Neuronal stem cell (in vitro differentiated cells): ENCODE measurements around the gene HMGA1.
"Not testable (repeated sequence)": the region's sequence is repeated elsewhere in the genome, so short reads cannot be mapped to it uniquely, and the experiment has no call there.

Source experiments
- DNase-seq: peaks from one replicate; pipeline ENCODE4 v3.0.0-alpha.2; 2013; ENCODE audit warnings: low spot score
- H2AFZ ChIP-seq: one replicate; pipeline ENCODE4 v1.6.1; 2013; ENCODE audit warnings: mild to moderate bottlenecking, low read length, inconsistent platforms
- H2AK5ac ChIP-seq: 2 replicates; pipeline ENCODE4 v1.6.1; 2013; ENCODE audit warnings: low read depth, mild to moderate bottlenecking, inconsistent platforms, low read length, moderate library complexity, mixed read lengths
- H2BK120ac ChIP-seq: 2 replicates; pipeline ENCODE4 v1.6.1; 2013; ENCODE audit warnings: low read depth, mild to moderate bottlenecking, inconsistent platforms, low read length, moderate library complexity, mixed read lengths
- H2BK12ac ChIP-seq: one replicate; pipeline ENCODE4 v1.6.1; 2013; ENCODE audit warnings: low read length, inconsistent platforms
- H2BK15ac ChIP-seq: 2 replicates; pipeline ENCODE4 v1.6.1; 2013; ENCODE audit warnings: mild to moderate bottlenecking, low read length, inconsistent platforms, mixed read lengths
- H2BK5ac ChIP-seq: one replicate; pipeline ENCODE4 v1.6.1; 2013; ENCODE audit warnings: inconsistent platforms, mild to moderate bottlenecking, low read length, moderate library complexity
- H3K14ac ChIP-seq: one replicate; pipeline ENCODE4 v1.6.1; 2013; ENCODE audit warnings: low read length, inconsistent platforms
- H3K18ac ChIP-seq: 2 replicates; pipeline ENCODE4 v1.6.1; 2013; ENCODE audit warnings: low read length, inconsistent platforms
- H3K23ac ChIP-seq: 2 replicates; pipeline ENCODE4 v1.6.1; 2013; ENCODE audit warnings: low read depth, mild to moderate bottlenecking, mixed read lengths, low read length, inconsistent platforms; ENCODE audit not compliant: poor library complexity
- H3K27ac ChIP-seq: replicated peaks from 3 replicates; pipeline ENCODE4 v1.5.1; 2013; ENCODE audit warnings: low read length, inconsistent platforms
- H3K27me3 ChIP-seq, 3 experiments: 2 replicates each; pipeline ENCODE4 v1.6.1; 2013; ENCODE audit warnings: low read length in 3 of 3, mild to moderate bottlenecking in 2 of 3, inconsistent platforms in 1 of 3, low read depth in 1 of 3, mixed read lengths in 1 of 3, moderate library complexity in 1 of 3; ENCODE audit not compliant: control insufficient read depth in 3 of 3, insufficient read depth in 3 of 3
- H3K36me3 ChIP-seq, 2 donors: replicated peaks in 1 of 2; 2 replicates each; pipeline ENCODE4 v1.6.1; 2013; ENCODE audit warnings: low read length in 2 of 2; ENCODE audit not compliant: control insufficient read depth in 2 of 2, insufficient read depth in 2 of 2
- H3K4ac ChIP-seq: 2 replicates; pipeline ENCODE4 v1.6.1; 2013; ENCODE audit warnings: inconsistent platforms, mild to moderate bottlenecking, low read length, moderate library complexity
- H3K4me1 ChIP-seq, 2 donors: 1 replicate in 1 of 2; 2 replicates in 1 of 2; pipeline ENCODE4 v1.6.1; 2013; ENCODE audit warnings: low read length in 2 of 2, low read depth in 1 of 2; ENCODE audit not compliant: control insufficient read depth in 2 of 2, insufficient read depth in 1 of 2
- H3K4me2 ChIP-seq: one replicate; pipeline ENCODE4 v1.6.1; 2013; ENCODE audit warnings: mild to moderate bottlenecking, low read length, inconsistent platforms; ENCODE audit not compliant: insufficient read depth, poor library complexity, severe bottlenecking
- H3K4me3 ChIP-seq, 2 donors: 2 replicates each; pipeline ENCODE4 v1.5.1; 2013; ENCODE audit warnings: low read length in 2 of 2, mild to moderate bottlenecking in 2 of 2, inconsistent platforms in 1 of 2, moderate library complexity in 1 of 2
- H3K79me1 ChIP-seq: one replicate; pipeline ENCODE4 v1.6.1; 2013; ENCODE audit warnings: low read depth, mild to moderate bottlenecking, inconsistent platforms, low read length, moderate library complexity
- H3K9ac ChIP-seq: one replicate; pipeline ENCODE4 v1.6.1; 2013; ENCODE audit warnings: mild to moderate bottlenecking, low read depth, low read length, inconsistent platforms; ENCODE audit not compliant: poor library complexity
- H3K9me3 ChIP-seq, 2 donors: replicated peaks in 1 of 2; 2 replicates each; pipeline versions ENCODE3 to v1.6.1; 2013; ENCODE audit warnings: low read length in 2 of 2, mild to moderate bottlenecking in 2 of 2, inconsistent platforms in 1 of 2, low read depth in 1 of 2, mixed read lengths in 1 of 2, moderate library complexity in 1 of 2; ENCODE audit not compliant: control insufficient read depth in 2 of 2, insufficient read depth in 1 of 2
- H4K8ac ChIP-seq: one replicate; pipeline ENCODE4 v1.6.1; 2013; ENCODE audit warnings: low read depth, mild to moderate bottlenecking, inconsistent platforms, low read length, moderate library complexity
- H4K91ac ChIP-seq: one replicate; pipeline ENCODE4 v1.6.1; 2013; ENCODE audit warnings: low read length, low read depth, mild to moderate bottlenecking, inconsistent platforms; ENCODE audit not compliant: poor library complexity
- WGBS, 2 donors: extraction: QIAGEN DNeasy Blood & Tissue Kit; methylation state at CpG; one replicate each; pipeline ENCODE4 v1.1.7; 2013; ENCODE audit warnings: missing lambda C conversion rate in 2 of 2, mixed read lengths in 1 of 2; ENCODE audit not compliant: insufficient read length in 2 of 2, insufficient replicate concordance in 1 of 2; ENCODE audit errors: extremely low coverage in 2 of 2; 5-methylcytosine and 5-hydroxymethylcytosine counted together

Gene HMGA1

GRCh38 chr6:34249469-34250261 lies 13.0 kb downstream of the HMGA1 start:
- Histone ChIP-seq H3K4me1 (peaks cover 2 to 9% of the 10 kb centered on the region in 2 donors), H3K14ac (peak overlapping the region; percentile 25), H2BK5ac (peak overlapping the region; percentile 33), H3K9me3 (peaks cover 0 to 1% of the 10 kb centered on the region in 2 donors), H3K27ac (no peak overlapping the region), H2BK12ac (no peak overlapping the region), H3K36me3 (peaks cover 0 to 10% of the 10 kb centered on the region in 2 donors), H3K4ac (no peak overlapping the region), H3K4me2 (peak overlapping the region; percentile 48), H3K18ac (peak overlapping the region; percentile 95), H4K91ac (no peak overlapping the region), H3K4me3 (peak overlapping the region; percentile 82 to 89), H3K9ac (peak overlapping the region; percentile 89), H2BK120ac (no peak overlapping the region), H3K27me3 (no peaks in the 10 kb centered on the region), H4K8ac (peak overlapping the region; percentile 52), H2AK5ac (peak overlapping the region; percentile 38), H2AFZ (peak overlapping the region; percentile 99), H2BK15ac (peak overlapping the region; percentile 33), H3K23ac (peak overlapping the region; percentile 68), H3K79me1 (peaks cover 2% of the 10 kb centered on the region)
- no peak for DNase-seq
- WGBS, 2 donors, result no CpG with 5 or more reads among the region's 18 CpGs

- not testable (repeated sequence) for H4K91ac ChIP-seq, DNase-seq, H2BK5ac ChIP-seq, H2BK12ac ChIP-seq, H3K9me3 ChIP-seq, H3K27ac ChIP-seq, H3K79me1 ChIP-seq, H2AK5ac ChIP-seq, H3K23ac ChIP-seq, H2BK15ac ChIP-seq, H3K18ac ChIP-seq, H3K14ac ChIP-seq, H3K4me1 ChIP-seq, H3K36me3 ChIP-seq, H3K4ac ChIP-seq, H4K8ac ChIP-seq, H3K9ac ChIP-seq, H2BK120ac ChIP-seq, H3K27me3 ChIP-seq, H2AFZ ChIP-seq, H3K4me3 ChIP-seq, H3K4me2 ChIP-seq
- no CpG with 5 or more reads among the region's 2 CpGs for WGBS, 2 donors
These were observed 15.7 kb downstream of the HMGA1 start for GRCh38 chr6:34252395-34252794.

DNA sequence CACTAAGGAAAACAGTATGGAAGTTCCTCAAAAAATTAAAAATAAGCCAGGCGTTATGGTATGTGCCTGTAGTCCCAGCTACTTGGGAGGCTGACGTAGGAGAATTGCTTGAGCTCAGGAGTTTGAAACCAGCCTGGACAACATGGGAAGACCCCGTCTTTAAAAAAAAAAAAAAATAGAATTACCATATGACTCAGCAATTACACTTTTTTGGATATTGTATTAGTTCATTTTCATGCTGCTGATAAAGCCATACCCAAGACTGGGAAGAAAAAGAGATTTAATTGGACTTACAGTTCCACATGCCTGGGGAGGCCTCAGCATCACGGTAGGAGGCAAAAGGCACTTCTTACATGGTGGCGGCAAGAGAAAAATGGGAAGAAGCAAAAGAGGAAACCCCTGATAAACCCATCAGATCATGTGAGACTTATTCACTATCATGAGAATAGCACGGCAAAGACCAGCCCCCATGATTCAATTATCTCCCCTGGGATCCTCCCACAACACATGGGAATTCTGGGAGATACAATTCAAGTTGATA lies 22.9 kb downstream of the HMGA1 start:
- no peaks in the 10 kb centered on the region for H3K79me1 ChIP-seq
- no peaks in the 10 kb centered on the region for H3K27me3 ChIP-seq
- H4K8ac ChIP-seq, result no peak overlapping the region
- no CpG with 5 or more reads among the region's 6 CpGs for WGBS, 2 donors
- H3K36me3 ChIP-seq, result no peaks in the 10 kb centered on the region
- no peak overlapping the region for H3K9ac ChIP-seq
- no peaks in the 10 kb centered on the region for H3K4me1 ChIP-seq
- H3K9me3 ChIP-seq, result peaks cover 0 to 2% of the 10 kb centered on the region in 2 donors
- no peak overlapping the region for H3K23ac ChIP-seq
- no peak overlapping the region for H3K4ac ChIP-seq
- H4K91ac ChIP-seq, result no peak overlapping the region
- no peak overlapping the region for H2AFZ ChIP-seq
- H2BK12ac ChIP-seq, result no peak overlapping the region
- H3K4me2 ChIP-seq, result no peak overlapping the region
- no peak for DNase-seq
- H3K18ac ChIP-seq, result no peak overlapping the region
- no peak overlapping the region for H3K27ac ChIP-seq
- H2BK15ac ChIP-seq, result no peak overlapping the region
- H2BK5ac ChIP-seq, result no peak overlapping the region
- no peak overlapping the region for H2AK5ac ChIP-seq
- no peak overlapping the region for H3K4me3 ChIP-seq
- no peak overlapping the region for H3K14ac ChIP-seq
- H2BK120ac ChIP-seq, result no peak overlapping the region

- no peak overlapping the region for H4K8ac ChIP-seq
- no peak overlapping the region for H3K9ac ChIP-seq
- no peak overlapping the region for H4K91ac ChIP-seq
- peaks cover 0 to 2% of the 10 kb centered on the region in 2 donors for H3K9me3 ChIP-seq
- no peaks in the 10 kb centered on the region for H3K36me3 ChIP-seq
- no peak overlapping the region for H3K4me3 ChIP-seq
- no peak for DNase-seq
- no peak overlapping the region for H2AFZ ChIP-seq
- no peak overlapping the region for H3K18ac ChIP-seq
- no peak overlapping the region for H2BK5ac ChIP-seq
- H3K79me1 ChIP-seq, result no peaks in the 10 kb centered on the region
- no peak overlapping the region for H3K4me2 ChIP-seq
- no peak overlapping the region for H2BK12ac ChIP-seq
- no peak overlapping the region for H3K27ac ChIP-seq
- no peak overlapping the region for H2AK5ac ChIP-seq
- H2BK120ac ChIP-seq, result no peak overlapping the region
- H3K4me1 ChIP-seq, result no peaks in the 10 kb centered on the region
- no peak overlapping the region for H3K23ac ChIP-seq
- no peak overlapping the region for H2BK15ac ChIP-seq
- H3K27me3 ChIP-seq, result no peaks in the 10 kb centered on the region
- no peak overlapping the region for H3K14ac ChIP-seq
- no CpG with 5 or more reads among the region's 17 CpGs for WGBS, 2 donors
- no peak overlapping the region for H3K4ac ChIP-seq
These were observed 24.0 kb downstream of the HMGA1 start for GRCh38 chr6:34260576-34261267.
